PC-9 (cell line): ENCODE data around the gene ZSCAN25.

ENCODE experiments used
- CTCF ChIP-seq: fragments of 200-600 bp; sonication (generic); conservative IDR thresholded peaks from 2 replicates; pipeline ENCODE4 v1.6.1; 2017; ENCODE audit warnings: mixed run types, antibody characterized with exemption, mild to moderate bottlenecking, moderate library complexity
- EZH2 ChIP-seq: fragments of 200-600 bp; sonication (generic); IDR thresholded peaks from 2 replicates; pipeline ENCODE4 v1.8.0; 2017; ENCODE audit warnings: antibody characterized with exemption, low read depth

GRCh38 chr7:99629643-99630042 is 12.9 kb downstream of the ZSCAN25 start:
- TF ChIP-seq EZH2 (no peak), CTCF (no peak)
